Right lobe of liver (tissue), 4 donors: Measurements from ENCODE around the gene NDST4.

Experiments used
- POLR2A ChIP-seq: fragments of 450-650 bp; IDR thresholded peaks from one replicate; pipeline ENCODE4 v1.6.1; 2017; ENCODE audit warnings: antibody characterized with exemption, mild to moderate bottlenecking
- TF ChIP-seq, protein P1 (sequence below), 4 donors: fragments of 200-600 bp in 3 of 4; fragments of 450-650 bp in 1 of 4; IDR thresholded peaks; one replicate each; pipeline versions ENCODE4 v1.5.1 to v1.8.0; 2016 to 2022; ENCODE audit warnings: antibody characterized with exemption in 4 of 4, mild to moderate bottlenecking in 2 of 4
- donor health status: DM: no; HTN: no; CAD: no.
- donor health status: DM: no; HTN: no; CAD: no.
- donor health status: DM: no; HTN: yes; CAD: no.

DNA sequence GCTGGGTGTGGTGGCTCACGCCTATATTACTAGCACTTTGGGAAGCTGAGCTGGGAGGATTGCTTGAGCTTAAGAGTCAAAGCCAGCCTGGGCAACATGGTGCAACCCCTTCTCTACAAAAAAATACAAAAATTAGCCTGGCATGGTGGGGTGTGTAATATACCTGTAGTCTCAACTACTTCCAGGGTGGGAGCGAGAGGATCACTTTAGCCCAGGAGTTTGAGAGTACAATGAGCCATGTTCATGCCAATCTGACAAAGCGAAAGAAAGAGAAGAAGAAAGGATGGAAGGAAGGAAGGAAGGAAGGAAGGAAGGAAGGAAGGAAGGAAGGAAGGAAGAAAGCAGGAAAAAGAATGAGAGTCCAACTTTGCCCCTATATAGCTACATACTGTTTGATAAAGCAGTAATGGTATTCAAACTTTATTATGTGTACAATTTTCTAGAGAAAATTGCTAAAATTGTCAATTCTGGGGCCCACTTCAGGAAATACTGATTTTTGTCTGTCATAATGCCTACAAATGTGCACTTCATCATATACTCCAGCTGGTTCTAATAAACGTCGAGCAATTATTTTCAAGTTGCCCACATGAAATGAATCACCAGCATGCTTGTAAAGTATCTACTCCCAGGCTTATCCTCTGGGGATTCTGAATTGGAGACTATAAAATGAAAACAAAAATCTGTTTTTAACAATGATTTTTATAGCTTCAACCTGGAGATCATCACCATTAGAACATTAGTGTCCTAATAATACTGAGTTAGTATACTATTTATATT is 132.3 kb downstream of the NDST4 start:
- TF ChIP-seq, protein P1, sequence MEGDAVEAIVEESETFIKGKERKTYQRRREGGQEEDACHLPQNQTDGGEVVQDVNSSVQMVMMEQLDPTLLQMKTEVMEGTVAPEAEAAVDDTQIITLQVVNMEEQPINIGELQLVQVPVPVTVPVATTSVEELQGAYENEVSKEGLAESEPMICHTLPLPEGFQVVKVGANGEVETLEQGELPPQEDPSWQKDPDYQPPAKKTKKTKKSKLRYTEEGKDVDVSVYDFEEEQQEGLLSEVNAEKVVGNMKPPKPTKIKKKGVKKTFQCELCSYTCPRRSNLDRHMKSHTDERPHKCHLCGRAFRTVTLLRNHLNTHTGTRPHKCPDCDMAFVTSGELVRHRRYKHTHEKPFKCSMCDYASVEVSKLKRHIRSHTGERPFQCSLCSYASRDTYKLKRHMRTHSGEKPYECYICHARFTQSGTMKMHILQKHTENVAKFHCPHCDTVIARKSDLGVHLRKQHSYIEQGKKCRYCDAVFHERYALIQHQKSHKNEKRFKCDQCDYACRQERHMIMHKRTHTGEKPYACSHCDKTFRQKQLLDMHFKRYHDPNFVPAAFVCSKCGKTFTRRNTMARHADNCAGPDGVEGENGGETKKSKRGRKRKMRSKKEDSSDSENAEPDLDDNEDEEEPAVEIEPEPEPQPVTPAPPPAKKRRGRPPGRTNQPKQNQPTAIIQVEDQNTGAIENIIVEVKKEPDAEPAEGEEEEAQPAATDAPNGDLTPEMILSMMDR (IDR thresholded peaks at IDR 0.05) = no peak
- no peak for TF ChIP-seq POLR2A
